Measurements from ENCODE around the gene RFX4. TPM values are rescaled to one million over a fixed set of nuclear protein-coding genes. Genes with fewer than 3 reads are reported as not detected.

Gene RFX4
- total RNA-seq, 1 donor from 2014 or later, result not detected

DNA sequence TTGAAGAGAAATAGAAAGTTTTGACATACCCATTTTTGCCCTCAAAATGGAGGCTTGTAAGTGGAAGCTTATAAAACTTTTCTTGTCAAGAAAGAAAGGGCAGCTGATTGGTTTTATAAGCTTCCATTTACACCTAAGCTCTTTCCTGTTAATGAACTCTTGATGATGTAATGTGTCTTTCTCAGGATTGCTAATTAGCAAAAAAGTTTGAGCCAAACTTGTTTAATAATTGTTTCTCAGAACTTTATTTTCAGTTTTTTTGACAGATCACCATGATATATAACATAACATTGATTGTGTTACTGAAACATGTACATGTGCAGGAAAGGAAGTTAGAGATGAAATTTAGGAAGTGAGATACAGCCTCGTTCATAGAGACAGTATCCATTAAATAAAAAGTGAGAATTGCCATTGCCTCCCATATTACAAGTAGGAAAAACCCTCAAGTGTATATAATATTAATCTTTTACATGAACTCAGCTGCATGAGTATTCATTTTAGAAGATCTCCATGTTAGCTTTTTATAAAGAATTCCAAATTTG lies 218.4 kb downstream of the RFX4 start:
- DNase-seq (ENCODE audit: low read depth, low spot score), result no peak

DNA sequence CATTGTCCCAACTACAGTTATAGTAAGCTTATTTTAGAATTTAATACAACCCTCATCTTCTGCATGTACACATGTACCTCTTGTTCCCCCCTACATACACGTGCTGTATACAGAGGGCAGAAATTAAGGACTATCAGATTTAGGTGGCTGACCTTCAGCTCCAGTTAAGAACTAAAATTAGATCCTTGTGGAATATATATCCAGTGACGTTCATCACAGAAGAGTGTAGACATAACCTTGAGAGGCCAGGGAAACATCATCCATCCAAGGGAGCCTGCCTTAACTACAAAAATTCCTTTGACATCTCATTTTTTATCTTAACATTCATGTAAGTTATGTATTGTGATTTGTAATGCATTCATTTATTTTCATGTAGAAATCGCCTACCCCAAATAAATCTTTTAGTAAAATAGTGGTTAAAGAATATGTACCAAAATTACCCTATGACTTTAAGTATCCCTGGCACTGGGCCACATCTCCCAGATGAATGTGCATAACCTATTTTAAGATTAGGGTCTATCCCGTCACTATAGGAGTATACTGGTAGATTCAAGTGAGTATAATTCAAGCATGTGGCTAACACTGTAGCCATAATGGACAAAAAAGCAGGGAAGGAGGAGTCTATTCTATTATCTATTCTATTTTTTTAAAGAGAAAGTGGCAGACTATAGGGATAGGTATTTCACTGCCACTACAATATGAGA lies 219.2 kb downstream of the RFX4 start:
- DNase-seq (ENCODE audit: low read depth, low spot score), result no peak

DNA sequence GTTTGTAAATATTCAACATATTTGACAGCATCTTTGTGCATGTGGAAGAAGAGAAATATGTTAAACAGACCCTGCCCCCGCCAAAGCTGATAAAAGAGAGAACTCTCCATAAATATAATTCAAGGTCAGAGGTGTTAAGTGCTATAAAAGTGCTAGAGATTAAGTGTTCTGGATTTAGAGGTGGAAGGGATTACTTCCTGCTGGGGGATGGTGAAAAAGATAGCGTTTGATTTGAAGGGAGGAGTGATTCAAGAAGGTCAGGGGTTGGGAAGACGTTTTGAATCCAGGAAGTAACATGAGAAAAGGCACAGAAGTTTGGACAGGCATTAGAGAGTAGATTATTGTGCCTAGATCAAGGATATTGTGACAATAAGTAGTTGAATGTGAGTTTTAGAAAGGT lies 221.9 kb downstream of the RFX4 start:
- no peak for DNase-seq (ENCODE audit: low read depth, low spot score)

Other genes with a start within 250 kb of the RFX4 start
- gene POLR3B, start 225.3 kb upstream of the RFX4 start, total RNA-seq, result 10.6 and 14.3 TPM in 2 replicates
- 7.9 and 16.3 TPM in 2 replicates for gene RIC8B, start 191.7 kb downstream of the RFX4 start, total RNA-seq